Umbilical cord (tissue), 2 donors: Measurements from ENCODE around the gene KNCN. TPM values are rescaled to one million over a fixed set of nuclear protein-coding genes. Genes with fewer than 3 reads are reported as not detected.

Source experiments
- DNase-seq: peaks from one replicate; pipeline ENCODE4 v3.0.0-alpha.2; 2015; ENCODE audit warnings: low spot score
- total RNA-seq: library from RNA; depleted of rRNA; stranded (reverse); fragments of >200 nt; gene quantifications from one replicate; pipeline ENCODE4 v1.2.3, GENCODE V29; 2014; ENCODE audit warnings: low replicate concordance; ENCODE audit not compliant: insufficient read depth

The KNCN gene
- total RNA-seq, 1 donor from 2014 or later: not detected

DNA sequence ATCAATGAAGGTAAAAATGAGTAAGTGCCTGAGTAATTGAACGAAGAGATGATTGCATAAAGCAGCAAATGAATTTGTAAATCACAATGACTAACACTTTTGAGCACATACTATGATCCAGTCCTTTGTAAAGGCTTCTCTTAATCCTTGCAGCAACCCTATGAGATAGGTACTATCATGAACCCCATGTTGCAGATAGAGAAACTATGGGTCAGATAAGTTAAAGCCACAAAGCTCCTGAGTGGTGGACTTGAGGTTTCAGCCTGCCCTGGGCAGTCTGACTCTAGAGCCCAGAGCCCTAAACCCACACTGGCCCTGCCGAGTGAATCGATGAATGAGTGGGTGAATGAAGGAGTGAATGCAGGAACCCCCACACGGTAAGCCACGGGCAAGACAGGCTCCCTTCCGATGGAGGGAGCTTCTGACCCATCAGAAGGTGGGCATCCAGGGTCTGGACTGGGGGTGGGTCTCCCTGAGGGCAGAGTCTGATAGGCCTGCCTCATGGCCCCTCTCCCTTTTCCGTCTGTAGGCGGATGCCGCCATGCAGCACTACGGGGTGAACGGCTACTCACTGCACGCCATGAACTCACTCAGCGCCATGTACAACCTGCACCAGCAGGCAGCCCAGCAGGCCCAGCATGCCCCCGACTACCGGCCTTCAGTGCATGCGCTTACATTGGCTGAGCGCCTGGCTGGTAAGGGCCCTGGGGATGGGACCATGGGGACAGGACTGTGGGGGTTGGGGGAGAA, 44.8 kb downstream of the KNCN start:
- DNase-seq: no peak

DNA sequence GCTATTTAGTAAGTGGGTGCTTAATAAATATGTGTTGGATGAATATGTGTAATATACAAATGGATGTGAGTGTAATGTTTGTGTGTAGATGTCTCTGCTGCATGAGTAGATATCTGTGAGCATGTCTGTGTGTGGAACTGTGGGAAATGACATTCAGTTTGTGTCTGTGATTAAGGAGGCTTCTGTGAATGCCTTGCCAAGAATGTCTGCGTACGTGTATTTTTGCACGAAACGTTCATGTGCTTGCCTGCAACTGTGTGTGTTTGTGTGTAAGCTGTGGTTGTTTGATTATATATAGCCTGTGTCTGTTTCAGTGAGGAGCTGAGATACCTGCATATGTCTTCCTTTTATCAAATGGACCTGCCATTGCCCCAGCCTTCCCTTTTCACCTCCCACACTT, 48.0 kb downstream of the KNCN start:
- DNase-seq: no peak

- DNase-seq: no peak
Measured at GRCh38 chr1:46501528-46501927, 49.9 kb downstream of the KNCN start.

DNA sequence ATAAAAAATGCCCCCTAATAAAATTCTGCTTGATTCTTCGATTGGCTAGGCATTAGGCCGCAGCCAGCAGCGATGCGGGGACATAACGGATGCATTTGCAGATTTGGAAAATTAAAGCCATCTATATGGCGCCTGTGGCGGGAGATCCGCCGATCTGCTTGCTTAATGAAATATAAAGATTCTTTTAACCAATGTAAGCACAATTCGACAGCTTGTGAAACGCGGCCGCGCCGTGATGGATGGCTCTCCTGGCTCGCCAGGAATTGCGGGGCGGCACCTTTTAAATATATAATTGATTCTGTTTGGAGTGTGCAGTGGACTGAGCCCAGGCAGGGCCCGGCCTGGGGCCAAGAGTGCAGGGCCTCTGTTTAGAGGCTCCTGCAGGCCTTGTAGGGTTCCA, 53.8 kb downstream of the KNCN start:
- DNase-seq: no peak

DNA sequence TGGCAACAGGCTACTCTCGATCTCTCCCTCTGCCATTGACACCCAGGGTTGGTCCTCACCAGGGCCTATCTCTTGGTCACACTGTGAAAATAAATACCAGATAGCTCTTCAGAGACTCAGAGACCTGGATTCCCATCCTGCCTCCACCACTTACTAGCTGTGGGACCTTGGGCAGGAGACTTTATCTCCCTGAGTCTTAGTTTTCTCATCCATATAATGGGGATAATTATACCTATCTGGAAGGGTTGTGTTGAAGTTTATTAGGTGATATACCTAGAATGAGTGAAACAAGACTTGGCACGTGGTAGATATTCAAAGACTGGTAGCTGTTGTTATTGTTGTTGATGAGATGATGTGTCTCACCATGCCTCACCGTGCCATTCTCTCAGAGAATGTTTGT, 54.4 kb downstream of the KNCN start:
- DNase-seq: no peak

DNA sequence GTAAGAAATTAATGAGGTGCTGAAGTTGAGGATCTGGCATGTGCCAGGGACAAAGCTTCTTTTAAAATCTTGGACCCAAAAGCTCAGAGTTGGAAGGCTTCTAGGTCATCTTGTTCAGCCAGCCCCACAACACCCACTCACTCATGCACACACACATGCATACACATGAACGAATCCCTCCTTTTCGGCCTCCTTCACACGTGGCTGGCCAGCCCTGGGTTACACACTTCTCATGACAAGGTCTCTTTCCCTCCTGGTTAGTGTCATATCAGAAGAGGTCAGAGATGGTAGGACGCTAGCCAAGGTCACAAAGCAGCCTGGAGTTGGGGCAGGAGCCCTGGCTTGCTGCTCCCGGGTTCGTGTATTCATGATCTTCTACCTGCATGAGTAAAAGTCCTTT, 54.9 kb downstream of the KNCN start:
- DNase-seq: no peak

GRCh38 chr1:46495778-46496177, 55.7 kb downstream of the KNCN start:
- DNase-seq: no peak

Other genes with a start within 250 kb of the KNCN start
- 47.7 TPM for gene LRRC41, start 248.0 kb downstream of the KNCN start, total RNA-seq
- gene UQCRH, start 247.9 kb downstream of the KNCN start, total RNA-seq: 218 TPM
- gene NSUN4, start 210.8 kb downstream of the KNCN start, total RNA-seq: 40.0 TPM
- 0.72 TPM for gene FAAH, start 157.3 kb downstream of the KNCN start, total RNA-seq
- gene DMBX1, start 61.8 kb downstream of the KNCN start, total RNA-seq: 1.4 TPM
- 23.4 TPM for gene MKNK1, start 52.6 kb upstream of the KNCN start, total RNA-seq
- 21.9 TPM for gene MOB3C, start 65.2 kb upstream of the KNCN start, total RNA-seq
- 28.4 TPM for gene ATPAF1, start 116.7 kb upstream of the KNCN start, total RNA-seq
- 4.3 TPM for gene TEX38, start 120.2 kb upstream of the KNCN start, total RNA-seq
- 59.5 TPM for gene EFCAB14, start 167.5 kb upstream of the KNCN start, total RNA-seq
- 2.9 TPM for gene CYP4B1, start 247.4 kb upstream of the KNCN start, total RNA-seq